IgD-negative memory B cell (primary cell): Measurements from ENCODE around the gene FOXG1. TPM values are rescaled to one million over a fixed set of nuclear protein-coding genes. Genes with fewer than 3 reads are reported as not detected.
A peak's percentile ranks its signal among the peaks of the same experiment; 100 is the strongest.

Experiments used
- H3K27ac Mint-ChIP-seq, 3 donors: one replicate each; pipeline ENCODE4 v1.8.0; 2020 to 2022; ENCODE audit warnings: mild to moderate bottlenecking in 3 of 3, mixed read lengths in 3 of 3, moderate library complexity in 1 of 3
- H3K27me3 Mint-ChIP-seq: one replicate; pipeline ENCODE4 v1.8.0; 2021; ENCODE audit warnings: mixed read lengths
- H3K36me3 Mint-ChIP-seq: one replicate; pipeline ENCODE4 v1.8.0; 2020; ENCODE audit warnings: mild to moderate bottlenecking, mixed read lengths
- H3K4me1 Mint-ChIP-seq, 3 donors: one replicate each; pipeline ENCODE4 v1.8.0; 2020 to 2022; ENCODE audit warnings: mixed read lengths in 3 of 3, mild to moderate bottlenecking in 1 of 3
- H3K4me3 Mint-ChIP-seq, 4 donors: one replicate each; pipeline ENCODE4 v1.8.0; 2020 to 2022; ENCODE audit warnings: mild to moderate bottlenecking in 4 of 4, mixed read lengths in 4 of 4, moderate library complexity in 3 of 4
- H3K9me3 Mint-ChIP-seq, 3 donors: one replicate each; pipeline ENCODE4 v1.8.0; 2020 to 2021; ENCODE audit warnings: mixed read lengths in 3 of 3, mild to moderate bottlenecking in 1 of 3
- polyA plus RNA-seq: library from polyadenylated mRNA; unstranded; fragments of 300-500 nt; fragmentation: Illumina TruSeq; gene quantifications from one replicate; pipeline ENCODE4 v1.2.3, GENCODE V29; 2021

The FOXG1 gene
- polyA plus RNA-seq, 1 donor from 2014 or later, result not detected

DNA sequence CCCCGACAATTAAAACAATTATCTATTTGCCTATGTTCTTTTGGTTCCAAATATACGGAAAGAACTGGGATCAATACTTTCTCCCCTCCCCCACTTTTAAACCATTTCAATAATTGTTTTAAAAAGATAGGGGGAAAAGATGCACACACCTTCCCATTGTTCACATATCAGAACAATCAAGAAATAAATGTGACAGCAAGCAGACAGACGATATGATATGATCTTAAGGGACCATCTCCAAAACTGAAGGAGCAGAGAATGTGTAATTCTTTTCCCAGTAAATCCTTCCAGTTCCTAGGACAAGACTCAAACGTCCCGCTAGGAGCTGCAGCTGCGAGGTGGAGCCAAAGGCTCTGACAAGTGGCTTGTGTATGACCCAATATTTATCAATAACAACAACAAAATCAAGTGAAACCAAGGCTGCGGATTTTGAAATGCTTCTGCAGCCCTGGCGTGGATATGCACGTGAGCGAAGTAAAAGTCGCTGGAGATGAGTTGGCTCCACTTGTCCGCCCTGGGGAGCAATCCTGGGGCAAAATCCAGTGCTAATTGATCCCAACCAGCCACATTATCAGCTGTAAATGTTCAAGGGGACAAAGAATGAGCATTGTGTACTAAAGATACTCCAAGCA, 8.2 kb upstream of the FOXG1 start:
- Mint-ChIP-seq H3K4me3 (peak overlapping the region in 1 of 4 donors; percentile 83), H3K36me3 (no peaks in the 10 kb centered on the region), H3K27ac (no peak overlapping the region)

DNA sequence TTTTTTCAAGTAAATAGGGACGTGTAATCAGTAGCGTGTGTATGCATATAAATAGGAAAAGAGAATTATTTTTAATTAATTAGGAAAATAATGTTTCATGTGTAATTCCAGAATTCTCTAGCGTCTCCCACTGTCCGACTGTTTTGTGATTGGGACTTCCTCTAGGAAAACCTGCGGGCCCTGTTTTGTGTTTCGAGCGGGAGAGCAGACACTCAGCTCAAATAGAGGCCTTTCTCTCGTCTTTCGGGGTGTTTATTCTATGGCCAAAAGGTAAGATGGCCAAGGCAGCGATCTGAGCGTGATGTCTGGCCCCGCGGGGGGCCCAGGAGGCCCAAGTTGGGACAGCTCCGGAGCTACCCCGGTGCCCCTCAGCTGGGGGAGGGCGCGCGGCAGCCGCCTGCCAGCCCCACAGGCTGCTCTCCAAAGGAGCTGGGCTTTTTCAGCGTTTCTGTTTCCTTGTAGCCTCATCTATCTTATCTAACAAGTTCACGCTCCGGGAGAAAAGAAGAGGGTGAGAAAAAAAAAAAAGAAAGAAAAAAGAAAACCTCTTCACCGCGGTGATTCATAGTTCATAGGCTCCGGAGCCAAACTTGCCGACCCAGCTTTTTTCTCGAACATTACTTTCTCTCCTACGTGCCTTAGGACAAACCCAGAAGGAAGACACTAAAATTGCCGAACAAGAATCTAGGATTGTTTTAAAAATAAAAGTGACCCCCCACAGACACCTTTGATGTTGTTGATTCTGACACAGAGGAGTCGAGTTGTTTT, 7.5 kb upstream of the FOXG1 start:
- Mint-ChIP-seq H3K4me1 (peaks cover 0 to 5% (median 0%) of the 10 kb centered on the region in 3 donors), H3K9me3 (peaks cover 0 to 12% (median 4%) of the 10 kb centered on the region in 3 donors), H3K27ac (peak overlapping the region in 1 of 3 donors; percentile 71), H3K27me3 (peaks cover 53% of the 10 kb centered on the region), H3K4me3 (peak overlapping the region in 1 of 4 donors; percentile 83), H3K36me3 (no peaks in the 10 kb centered on the region)

More for the DNA sequence above, 8.2 kb upstream of the FOXG1 start:
- peaks cover 53% of the 10 kb centered on the region for H3K27me3 Mint-ChIP-seq
- H3K9me3 Mint-ChIP-seq, result peaks cover 0 to 11% (median 4%) of the 10 kb centered on the region in 3 donors
- peaks cover 0 to 5% (median 0%) of the 10 kb centered on the region in 3 donors for H3K4me1 Mint-ChIP-seq

DNA sequence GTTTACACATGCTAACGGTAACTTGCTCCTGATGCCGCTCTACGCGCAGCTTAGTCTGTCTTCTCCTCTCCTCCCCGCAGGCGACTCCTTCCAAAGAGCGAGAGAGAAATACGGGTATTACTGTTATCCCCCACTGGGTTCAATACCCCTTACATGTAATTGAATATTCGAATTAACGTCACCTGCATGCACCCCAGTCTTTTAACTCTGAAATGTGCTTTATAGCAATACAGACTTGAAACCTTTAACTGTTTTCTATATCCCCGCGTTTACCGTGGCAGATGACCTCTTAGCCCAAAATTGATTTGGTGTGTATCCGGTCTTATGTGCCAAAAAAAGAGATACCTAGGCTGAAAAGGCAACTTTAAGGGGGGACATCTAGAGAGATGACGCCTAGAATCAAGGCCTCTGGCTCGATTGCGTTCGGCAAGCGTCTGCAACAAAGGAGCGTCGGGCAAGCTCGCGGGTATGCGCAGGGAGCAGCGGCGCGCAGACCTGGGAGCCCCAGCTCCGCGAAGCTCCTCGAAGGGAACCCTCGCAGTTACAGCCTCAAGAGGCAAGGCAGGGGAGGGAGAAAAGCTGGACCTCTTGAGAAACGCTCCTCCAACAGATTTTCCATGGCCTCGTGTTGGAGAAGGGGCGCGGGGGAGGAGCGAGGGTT, 6.8 kb upstream of the FOXG1 start:
- peak overlapping the region in 1 of 4 donors; percentile 75 for H3K4me3 Mint-ChIP-seq
- peaks cover 0 to 14% (median 4%) of the 10 kb centered on the region in 3 donors for H3K9me3 Mint-ChIP-seq

GRCh38 chr14:28760431-28760996, 6.1 kb upstream of the FOXG1 start:
- H3K9me3 Mint-ChIP-seq, result peaks cover 0 to 10% (median 4%) of the 10 kb centered on the region in 3 donors
- peaks cover 0 to 6% (median 3%) of the 10 kb centered on the region in 3 donors for H3K4me1 Mint-ChIP-seq
- H3K27ac Mint-ChIP-seq, result peak overlapping the region in 1 of 3 donors; percentile 71
- no peak overlapping the region for H3K4me3 Mint-ChIP-seq
- no peaks in the 10 kb centered on the region for H3K36me3 Mint-ChIP-seq
- peaks cover 53% of the 10 kb centered on the region for H3K27me3 Mint-ChIP-seq

More for the DNA sequence above, 6.8 kb upstream of the FOXG1 start:
- peaks cover 51% of the 10 kb centered on the region for H3K27me3 Mint-ChIP-seq
- peak overlapping the region in 2 of 3 donors; percentile 12 to 71 for H3K27ac Mint-ChIP-seq
- peaks cover 0 to 6% (median 0%) of the 10 kb centered on the region in 3 donors for H3K4me1 Mint-ChIP-seq
- no peaks in the 10 kb centered on the region for H3K36me3 Mint-ChIP-seq

- H3K27ac Mint-ChIP-seq, result no peak overlapping the region
- H3K4me3 Mint-ChIP-seq, result no peak overlapping the region
- peaks cover 55% of the 10 kb centered on the region for H3K27me3 Mint-ChIP-seq
- peaks cover 0 to 6% (median 3%) of the 10 kb centered on the region in 3 donors for H3K4me1 Mint-ChIP-seq
- H3K36me3 Mint-ChIP-seq, result no peaks in the 10 kb centered on the region
- H3K9me3 Mint-ChIP-seq, result peaks cover 0 to 12% (median 4%) of the 10 kb centered on the region in 3 donors
Measured at GRCh38 chr14:28761438-28762291, 4.9 kb upstream of the FOXG1 start.

DNA sequence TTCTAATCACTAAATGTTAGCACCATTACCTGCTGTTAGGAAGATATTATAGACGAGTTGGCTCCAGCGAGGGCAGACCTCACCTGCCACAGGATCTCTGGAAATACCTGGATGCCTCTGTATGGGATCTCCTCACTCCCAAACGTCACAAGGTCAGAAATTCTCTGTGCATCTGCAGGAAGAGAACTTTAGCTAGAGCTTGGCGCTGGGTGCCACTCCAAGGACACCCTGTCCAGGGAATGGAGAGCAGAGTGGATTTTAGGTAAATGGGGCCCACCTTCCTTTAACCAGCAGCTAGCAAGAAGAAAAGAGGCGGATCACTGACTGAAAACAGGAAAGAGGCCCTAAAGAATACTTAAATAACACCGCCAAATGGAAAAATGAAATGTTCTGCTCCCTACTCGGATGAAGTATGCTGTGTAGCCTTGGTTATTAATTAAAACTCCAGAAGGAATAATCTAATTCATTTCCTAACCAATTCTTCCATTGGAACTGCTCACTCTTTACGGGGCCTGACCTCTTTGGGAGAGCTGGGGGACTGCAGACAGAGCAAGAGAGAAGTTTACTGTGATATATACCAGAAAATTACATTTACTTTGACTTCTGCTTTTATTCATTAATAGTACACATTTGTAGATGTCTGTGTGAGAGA, 4.2 kb upstream of the FOXG1 start:
- peak overlapping the region in 1 of 3 donors; percentile 39 for H3K27ac Mint-ChIP-seq
- H3K27me3 Mint-ChIP-seq, result peaks cover 52% of the 10 kb centered on the region
- H3K36me3 Mint-ChIP-seq, result no peaks in the 10 kb centered on the region
- peaks cover 0 to 10% (median 4%) of the 10 kb centered on the region in 3 donors for H3K9me3 Mint-ChIP-seq
- peaks cover 0 to 4% (median 3%) of the 10 kb centered on the region in 3 donors for H3K4me1 Mint-ChIP-seq
- H3K4me3 Mint-ChIP-seq, result no peak overlapping the region

- H3K36me3 Mint-ChIP-seq, result no peaks in the 10 kb centered on the region
- H3K27ac Mint-ChIP-seq, result no peak overlapping the region
- peaks cover 0 to 10% (median 4%) of the 10 kb centered on the region in 3 donors for H3K9me3 Mint-ChIP-seq
- peaks cover 50% of the 10 kb centered on the region for H3K27me3 Mint-ChIP-seq
- H3K4me3 Mint-ChIP-seq, result no peak overlapping the region
- peaks cover 0 to 4% (median 3%) of the 10 kb centered on the region in 3 donors for H3K4me1 Mint-ChIP-seq
Measured at GRCh38 chr14:28762955-28763326, 3.6 kb upstream of the FOXG1 start.

- H3K27me3 Mint-ChIP-seq, result peaks cover 53% of the 10 kb centered on the region
- no peak overlapping the region for H3K4me3 Mint-ChIP-seq
- peaks cover 0 to 8% (median 4%) of the 10 kb centered on the region in 3 donors for H3K9me3 Mint-ChIP-seq
- peaks cover 0 to 3% (median 1%) of the 10 kb centered on the region in 3 donors for H3K4me1 Mint-ChIP-seq
- H3K27ac Mint-ChIP-seq, result no peak overlapping the region
- no peaks in the 10 kb centered on the region for H3K36me3 Mint-ChIP-seq
Measured at GRCh38 chr14:28763751-28764256, 2.8 kb upstream of the FOXG1 start.

GRCh38 chr14:28764257-28765160, 2.1 kb upstream of the FOXG1 start:
- H3K36me3 Mint-ChIP-seq, result no peaks in the 10 kb centered on the region
- peaks cover 0 to 3% (median 1%) of the 10 kb centered on the region in 3 donors for H3K4me1 Mint-ChIP-seq
- H3K27me3 Mint-ChIP-seq, result peaks cover 52% of the 10 kb centered on the region
- H3K9me3 Mint-ChIP-seq, result peaks cover 0 to 8% (median 2%) of the 10 kb centered on the region in 3 donors
- H3K27ac Mint-ChIP-seq, result peak overlapping the region in 1 of 3 donors; percentile 31
- no peak overlapping the region for H3K4me3 Mint-ChIP-seq

DNA sequence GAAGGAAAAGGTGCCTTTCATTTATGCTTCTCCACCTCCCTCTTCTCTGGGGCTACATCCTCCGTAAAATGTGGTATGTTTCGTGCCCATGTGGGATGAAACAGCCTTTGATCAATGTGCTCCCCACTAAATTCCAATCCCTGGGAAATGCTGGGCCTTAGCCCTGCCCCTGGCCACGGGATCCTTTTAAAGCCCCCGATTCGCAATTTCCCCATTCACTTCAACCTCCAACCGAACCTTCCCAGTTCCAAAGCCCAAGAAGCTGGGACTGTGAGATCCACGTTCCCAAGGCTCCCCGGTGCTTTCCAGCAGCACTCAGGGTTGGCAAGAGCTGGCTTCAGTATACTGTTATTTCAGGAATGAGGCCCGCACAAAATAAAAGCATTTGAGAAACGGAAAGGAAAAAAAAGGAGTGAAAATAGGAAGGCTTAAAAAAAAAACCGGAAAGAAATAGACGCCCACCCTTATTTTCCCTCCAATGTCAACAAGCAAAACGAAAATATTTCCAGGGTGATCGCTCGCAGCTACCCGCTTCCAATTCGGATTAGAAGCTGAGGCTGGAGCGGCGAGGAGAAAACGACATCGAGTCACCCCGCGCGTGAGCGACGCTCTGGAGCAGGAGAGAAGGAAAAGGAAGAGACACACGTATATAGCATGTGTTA, 1.3 kb upstream of the FOXG1 start:
- Mint-ChIP-seq H3K4me1 (peaks cover 0 to 3% (median 1%) of the 10 kb centered on the region in 3 donors), H3K9me3 (peaks cover 0 to 8% (median 0%) of the 10 kb centered on the region in 3 donors), H3K27ac (peak overlapping the region in 1 of 3 donors; percentile 31), H3K36me3 (no peaks in the 10 kb centered on the region), H3K27me3 (peaks cover 45% of the 10 kb centered on the region), H3K4me3 (no peak overlapping the region)

DNA sequence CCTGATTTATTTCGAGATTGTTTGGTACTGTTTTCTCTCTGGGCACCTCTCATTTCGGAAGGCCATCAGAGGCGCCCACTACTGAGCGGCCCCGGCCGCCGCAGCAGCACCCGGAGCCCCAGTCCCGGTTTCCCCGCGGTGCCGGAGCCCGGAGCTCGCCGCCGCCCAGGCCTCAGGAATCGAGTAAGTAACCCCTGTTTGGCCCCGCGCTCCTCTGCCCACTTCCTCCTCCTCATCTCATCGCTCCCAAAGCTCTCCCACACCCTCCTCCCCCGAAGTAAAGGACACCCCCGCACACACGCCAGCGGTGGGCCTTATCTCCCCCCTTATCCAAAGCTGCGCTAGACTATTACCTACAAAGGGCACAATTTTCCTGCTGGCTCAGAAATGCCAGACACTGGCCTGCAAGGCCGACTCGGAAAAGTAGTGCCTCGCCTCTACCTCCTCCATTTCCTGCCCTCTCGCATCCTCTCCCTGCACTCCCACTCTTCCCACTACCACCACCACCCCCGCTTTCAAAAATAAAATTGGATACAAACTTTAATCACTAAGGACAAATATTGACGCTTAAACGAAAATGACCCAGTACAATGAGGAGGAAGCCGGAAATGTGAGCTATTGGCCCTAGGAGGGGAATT, 637 bp upstream of the FOXG1 start:
- peaks cover 0 to 5% (median 0%) of the 10 kb centered on the region in 3 donors for H3K9me3 Mint-ChIP-seq
- peak overlapping the region in 3 of 4 donors; percentile 49 to 87 (median 65) for H3K4me3 Mint-ChIP-seq
- no peaks in the 10 kb centered on the region for H3K36me3 Mint-ChIP-seq
- peak overlapping the region in 2 of 3 donors; percentile 48 to 59 for H3K27ac Mint-ChIP-seq
- H3K27me3 Mint-ChIP-seq, result peaks cover 45% of the 10 kb centered on the region
- peaks cover 0 to 3% (median 1%) of the 10 kb centered on the region in 3 donors for H3K4me1 Mint-ChIP-seq
